ENCODE measurements around the gene SLC7A11.

DNA sequence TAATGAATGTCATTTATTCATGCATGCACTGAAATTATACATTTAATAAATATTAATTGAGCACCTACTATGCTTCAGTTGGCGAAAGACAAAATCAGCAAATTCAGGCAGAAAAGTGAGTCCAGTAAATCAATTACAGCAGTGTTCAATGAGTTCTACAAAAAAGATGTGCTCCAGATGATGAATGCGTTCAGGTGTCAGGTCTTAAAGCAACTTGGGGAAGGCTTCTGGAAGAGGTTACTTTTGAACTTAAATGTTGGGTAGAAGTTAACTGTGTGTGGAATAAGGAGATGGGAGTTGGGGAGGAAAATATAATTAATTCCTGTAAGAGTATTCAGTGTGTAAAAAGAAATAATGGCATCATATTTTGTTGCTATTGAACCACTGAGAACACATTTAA is 79.0 kb downstream of the SLC7A11 start:
- TF ChIP-seq, protein P1, sequence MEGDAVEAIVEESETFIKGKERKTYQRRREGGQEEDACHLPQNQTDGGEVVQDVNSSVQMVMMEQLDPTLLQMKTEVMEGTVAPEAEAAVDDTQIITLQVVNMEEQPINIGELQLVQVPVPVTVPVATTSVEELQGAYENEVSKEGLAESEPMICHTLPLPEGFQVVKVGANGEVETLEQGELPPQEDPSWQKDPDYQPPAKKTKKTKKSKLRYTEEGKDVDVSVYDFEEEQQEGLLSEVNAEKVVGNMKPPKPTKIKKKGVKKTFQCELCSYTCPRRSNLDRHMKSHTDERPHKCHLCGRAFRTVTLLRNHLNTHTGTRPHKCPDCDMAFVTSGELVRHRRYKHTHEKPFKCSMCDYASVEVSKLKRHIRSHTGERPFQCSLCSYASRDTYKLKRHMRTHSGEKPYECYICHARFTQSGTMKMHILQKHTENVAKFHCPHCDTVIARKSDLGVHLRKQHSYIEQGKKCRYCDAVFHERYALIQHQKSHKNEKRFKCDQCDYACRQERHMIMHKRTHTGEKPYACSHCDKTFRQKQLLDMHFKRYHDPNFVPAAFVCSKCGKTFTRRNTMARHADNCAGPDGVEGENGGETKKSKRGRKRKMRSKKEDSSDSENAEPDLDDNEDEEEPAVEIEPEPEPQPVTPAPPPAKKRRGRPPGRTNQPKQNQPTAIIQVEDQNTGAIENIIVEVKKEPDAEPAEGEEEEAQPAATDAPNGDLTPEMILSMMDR (IDR thresholded peaks at IDR 0.05), result no peak
- no peak for TF ChIP-seq POLR2A (IDR thresholded peaks at IDR 0.05)

Measured in uterus (tissue), 2 donors.